GM20000 (cell line): Measurements from ENCODE around the gene RFX2.
"Not testable (repeated sequence)": the region's sequence is repeated elsewhere in the genome, so short reads cannot be mapped to it uniquely, and the experiment has no call there.

Experiments used
- DNase-seq: peaks from one replicate; pipeline ENCODE4 v3.0.0; 2012; ENCODE audit warnings: low spot score
- TF ChIP-seq, protein P1 (sequence below): IDR thresholded peaks from 2 replicates; pipeline ENCODE4 v1.5.1; 2012; ENCODE audit warnings: mild to moderate bottlenecking, control low read depth; ENCODE audit errors: extremely low read depth, missing control alignments

Gene RFX2

DNA sequence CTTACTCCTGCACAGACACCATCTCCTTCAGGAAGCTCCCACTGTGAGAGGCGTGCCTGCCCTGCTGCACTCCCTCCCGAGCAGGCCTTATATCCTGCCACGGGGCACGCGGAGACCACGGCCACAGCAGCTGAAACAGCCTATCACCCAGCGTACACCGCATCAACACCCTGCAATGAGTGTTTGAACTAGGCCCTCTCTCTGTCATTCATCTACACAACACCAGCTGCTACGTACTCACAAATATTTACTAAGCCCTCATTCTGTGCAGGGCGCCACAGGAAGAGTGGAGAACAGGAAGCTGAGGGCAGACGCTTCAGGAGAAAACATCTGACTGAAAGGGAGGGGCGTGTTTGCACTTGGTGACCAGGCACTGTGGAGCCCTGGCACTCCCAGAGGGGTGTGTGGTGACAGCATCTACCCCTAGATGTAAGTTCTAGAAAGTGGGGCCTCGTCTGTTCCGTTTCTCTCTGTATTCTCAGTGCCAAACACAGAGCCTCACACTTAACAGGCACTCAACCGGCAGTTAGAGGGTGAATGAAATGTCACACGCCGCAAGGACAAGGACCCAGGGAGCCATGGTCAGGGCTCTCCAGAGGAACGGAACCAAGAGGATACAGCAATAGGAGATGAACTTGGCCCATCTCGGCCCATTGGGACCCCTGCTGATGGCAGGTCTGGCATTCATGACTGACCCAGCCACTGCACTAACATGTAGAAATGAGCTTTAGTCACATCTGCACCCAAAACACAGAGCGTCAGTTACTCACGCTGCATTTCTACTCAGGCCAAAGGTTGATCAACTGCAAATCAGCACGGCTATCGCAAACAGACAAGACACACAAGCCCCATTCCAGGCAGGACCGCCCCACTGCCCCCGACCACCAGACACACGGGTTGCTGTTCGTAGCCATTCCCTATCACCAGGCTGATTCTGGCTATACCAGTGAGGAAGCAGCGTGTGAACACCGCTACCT lies 148.0 kb downstream of the RFX2 start:
- TF ChIP-seq, protein P1, sequence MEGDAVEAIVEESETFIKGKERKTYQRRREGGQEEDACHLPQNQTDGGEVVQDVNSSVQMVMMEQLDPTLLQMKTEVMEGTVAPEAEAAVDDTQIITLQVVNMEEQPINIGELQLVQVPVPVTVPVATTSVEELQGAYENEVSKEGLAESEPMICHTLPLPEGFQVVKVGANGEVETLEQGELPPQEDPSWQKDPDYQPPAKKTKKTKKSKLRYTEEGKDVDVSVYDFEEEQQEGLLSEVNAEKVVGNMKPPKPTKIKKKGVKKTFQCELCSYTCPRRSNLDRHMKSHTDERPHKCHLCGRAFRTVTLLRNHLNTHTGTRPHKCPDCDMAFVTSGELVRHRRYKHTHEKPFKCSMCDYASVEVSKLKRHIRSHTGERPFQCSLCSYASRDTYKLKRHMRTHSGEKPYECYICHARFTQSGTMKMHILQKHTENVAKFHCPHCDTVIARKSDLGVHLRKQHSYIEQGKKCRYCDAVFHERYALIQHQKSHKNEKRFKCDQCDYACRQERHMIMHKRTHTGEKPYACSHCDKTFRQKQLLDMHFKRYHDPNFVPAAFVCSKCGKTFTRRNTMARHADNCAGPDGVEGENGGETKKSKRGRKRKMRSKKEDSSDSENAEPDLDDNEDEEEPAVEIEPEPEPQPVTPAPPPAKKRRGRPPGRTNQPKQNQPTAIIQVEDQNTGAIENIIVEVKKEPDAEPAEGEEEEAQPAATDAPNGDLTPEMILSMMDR: no peak
- no peak for DNase-seq

- DNase-seq: not testable (repeated sequence)
Measured at GRCh38 chr19:5961641-5961968, 148.7 kb downstream of the RFX2 start.

GRCh38 chr19:5960005-5961001 lies 150.0 kb downstream of the RFX2 start:
- no peak for DNase-seq
- TF ChIP-seq, protein P1: no peak

DNA sequence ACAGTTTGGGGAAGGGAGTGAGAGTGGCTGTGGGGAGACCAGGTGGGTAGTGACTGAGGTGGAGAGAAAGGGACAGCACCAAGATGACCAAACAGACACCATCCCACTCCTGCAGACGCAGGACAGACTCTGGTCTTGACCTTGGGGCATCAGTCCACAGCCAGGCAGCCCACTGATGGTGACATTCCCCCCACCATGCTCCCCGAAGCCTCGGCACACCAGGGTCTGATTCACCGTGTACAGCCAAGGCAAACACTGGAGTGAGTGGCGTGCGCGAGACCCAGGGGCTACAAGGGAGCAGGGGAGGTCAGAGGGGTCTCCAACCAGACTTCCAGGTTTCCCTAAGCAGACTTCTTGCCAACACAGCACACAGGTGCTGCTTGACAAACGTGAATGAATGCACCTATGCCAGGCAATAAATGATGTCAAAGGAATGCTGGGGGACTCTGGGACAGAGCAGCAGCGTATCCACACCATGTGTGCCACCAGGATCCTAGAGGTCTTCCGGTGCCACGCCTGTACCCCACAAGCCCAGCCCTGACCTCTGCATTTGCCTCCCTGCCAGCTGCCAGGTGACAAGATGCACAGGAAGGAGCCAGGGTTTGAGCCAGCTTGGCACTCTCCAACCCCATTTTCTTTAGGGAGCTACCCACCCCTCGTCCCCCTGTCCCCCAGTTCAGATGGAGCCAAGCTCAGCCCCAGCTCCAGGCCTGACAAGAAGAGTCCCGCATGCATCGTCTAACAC lies 150.9 kb downstream of the RFX2 start:
- TF ChIP-seq, protein P1: no peak
- DNase-seq: no peak

- TF ChIP-seq, protein P1: no peak
- DNase-seq: no peak
Measured at GRCh38 chr19:5958851-5959122, 151.5 kb downstream of the RFX2 start.

- DNase-seq: no peak
- TF ChIP-seq, protein P1: no peak
Measured at GRCh38 chr19:5958074-5958850, 152.0 kb downstream of the RFX2 start.

- TF ChIP-seq, protein P1: no peak
- no peak for DNase-seq
Measured at GRCh38 chr19:5957170-5957569, 153.1 kb downstream of the RFX2 start.
